HPDE6-E6E7 (cell line): ENCODE data around the gene CDR2.

Source experiments
- DNase-seq: peaks from one replicate; pipeline ENCODE4 v3.0.0; 2011; ENCODE audit warnings: missing footprints; ENCODE audit errors: extremely low spot score

The CDR2 gene

GRCh38 chr16:22324787-22325597, 49.4 kb downstream of the CDR2 start:
- DNase-seq: no peak

- DNase-seq: no peak
Observed at GRCh38 chr16:22323959-22324786, 50.2 kb downstream of the CDR2 start.

GRCh38 chr16:22323173-22323958, 51.1 kb downstream of the CDR2 start:
- no peak for DNase-seq

- no peak for DNase-seq
Observed at GRCh38 chr16:22322741-22323140, 51.7 kb downstream of the CDR2 start.

GRCh38 chr16:22322021-22322471, 52.4 kb downstream of the CDR2 start:
- no peak for DNase-seq

GRCh38 chr16:22321340-22322001, 52.9 kb downstream of the CDR2 start:
- DNase-seq: peak; percentile 58

GRCh38 chr16:22320572-22321339, 53.7 kb downstream of the CDR2 start:
- no peak for DNase-seq

GRCh38 chr16:22318690-22319358, 55.6 kb downstream of the CDR2 start:
- no peak for DNase-seq

- DNase-seq: no peak
Observed at GRCh38 chr16:22317625-22318024, 56.8 kb downstream of the CDR2 start.

- DNase-seq: no peak
Observed at GRCh38 chr16:22317001-22317530, 57.4 kb downstream of the CDR2 start.

- DNase-seq: no peak
Observed at GRCh38 chr16:22316411-22316811, 58.0 kb downstream of the CDR2 start.

- DNase-seq: no peak
Observed at GRCh38 chr16:22315979-22316378, 58.4 kb downstream of the CDR2 start.

- DNase-seq: peak; percentile 67
Observed at GRCh38 chr16:22314661-22315626, 59.5 kb downstream of the CDR2 start.

- no peak for DNase-seq
Observed at GRCh38 chr16:22313876-22314470, 60.4 kb downstream of the CDR2 start.

- no peak for DNase-seq
Observed at GRCh38 chr16:22312897-22313781, 61.3 kb downstream of the CDR2 start.

GRCh38 chr16:22311520-22311919, 62.9 kb downstream of the CDR2 start:
- no peak for DNase-seq

GRCh38 chr16:22308824-22309520, 65.4 kb downstream of the CDR2 start:
- no peak for DNase-seq
